Lower leg skin (tissue), 3 donors: Measurements from ENCODE around the gene ALOX15.

Experiments
- POLR2A ChIP-seq, 2 donors: fragments of 450-650 bp; IDR thresholded peaks; one replicate each; pipeline ENCODE4 v1.6.1; 2016 to 2017; ENCODE audit warnings: antibody characterized with exemption in 2 of 2, mild to moderate bottlenecking in 1 of 2, moderate library complexity in 1 of 2
- TF ChIP-seq, protein P1 (sequence below), 3 donors: fragments of 450-650 bp; IDR thresholded peaks; one replicate each; pipeline ENCODE4 v1.5.1; 2016; ENCODE audit warnings: antibody characterized with exemption in 3 of 3, mild to moderate bottlenecking in 3 of 3, moderate library complexity in 2 of 3

DNA sequence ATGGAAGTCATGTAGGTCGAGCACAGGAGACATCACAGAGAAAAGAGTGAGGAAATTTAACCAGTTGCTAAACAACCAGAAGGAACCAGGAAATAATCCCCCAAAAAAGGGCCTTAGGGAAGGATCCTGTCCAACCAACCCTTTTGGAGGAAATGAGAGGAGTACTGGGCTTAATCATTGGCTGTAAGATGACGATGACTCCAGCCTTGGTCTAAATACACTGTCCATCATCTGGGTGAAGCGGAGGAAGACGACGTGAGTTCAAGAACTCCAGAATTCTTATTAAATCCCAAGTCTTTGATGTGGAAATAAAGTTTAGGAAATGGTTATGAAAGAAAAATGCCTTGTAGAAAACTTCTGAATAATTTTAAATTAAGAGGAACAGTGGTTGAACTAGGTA is 11.5 kb upstream of the ALOX15 start:
- TF ChIP-seq, protein P1, sequence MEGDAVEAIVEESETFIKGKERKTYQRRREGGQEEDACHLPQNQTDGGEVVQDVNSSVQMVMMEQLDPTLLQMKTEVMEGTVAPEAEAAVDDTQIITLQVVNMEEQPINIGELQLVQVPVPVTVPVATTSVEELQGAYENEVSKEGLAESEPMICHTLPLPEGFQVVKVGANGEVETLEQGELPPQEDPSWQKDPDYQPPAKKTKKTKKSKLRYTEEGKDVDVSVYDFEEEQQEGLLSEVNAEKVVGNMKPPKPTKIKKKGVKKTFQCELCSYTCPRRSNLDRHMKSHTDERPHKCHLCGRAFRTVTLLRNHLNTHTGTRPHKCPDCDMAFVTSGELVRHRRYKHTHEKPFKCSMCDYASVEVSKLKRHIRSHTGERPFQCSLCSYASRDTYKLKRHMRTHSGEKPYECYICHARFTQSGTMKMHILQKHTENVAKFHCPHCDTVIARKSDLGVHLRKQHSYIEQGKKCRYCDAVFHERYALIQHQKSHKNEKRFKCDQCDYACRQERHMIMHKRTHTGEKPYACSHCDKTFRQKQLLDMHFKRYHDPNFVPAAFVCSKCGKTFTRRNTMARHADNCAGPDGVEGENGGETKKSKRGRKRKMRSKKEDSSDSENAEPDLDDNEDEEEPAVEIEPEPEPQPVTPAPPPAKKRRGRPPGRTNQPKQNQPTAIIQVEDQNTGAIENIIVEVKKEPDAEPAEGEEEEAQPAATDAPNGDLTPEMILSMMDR (IDR thresholded peaks at IDR 0.05), result no peak
- no peak for TF ChIP-seq POLR2A (IDR thresholded peaks at IDR 0.05)
